HepG2 (cell line): ENCODE measurements around the gene PAPSS1. TPM values are rescaled to one million over a fixed set of nuclear protein-coding genes. Genes with fewer than 3 reads are reported as not detected.

ENCODE experiments used
- ATF5 ChIP-seq: sonication (generic); formaldehyde crosslinking; IDR thresholded peaks from 2 replicates; pipeline ENCODE4 v1.4.0; 2020; ENCODE audit warnings: mild to moderate bottlenecking, low read depth, missing genetic modification reagents
- CREB3 ChIP-seq: sonication (generic); formaldehyde crosslinking; IDR thresholded peaks from 2 replicates; pipeline ENCODE4 v1.5.0; 2020; ENCODE audit warnings: missing genetic modification reagents
- CREM ChIP-seq, 2 experiments: sonication (generic) in 1 of 2; formaldehyde crosslinking in 1 of 2; IDR thresholded peaks; 2 replicates each; pipeline versions ENCODE4 v1.4.0 to v1.6.1; 2016 to 2020; ENCODE audit warnings: antibody characterized with exemption in 1 of 2, mild to moderate bottlenecking in 1 of 2, missing genetic modification reagents in 1 of 2
- ELF1 ChIP-seq: sonication (generic); formaldehyde crosslinking; IDR thresholded peaks from 2 replicates; pipeline ENCODE4 v1.4.0; 2020; ENCODE audit warnings: missing genetic modification reagents
- HNRNPL ChIP-seq: fragments of 200-400 bp; formaldehyde crosslinking; IDR thresholded peaks from 2 replicates; pipeline ENCODE4 v1.6.1; 2017; ENCODE audit warnings: mild to moderate bottlenecking, low read depth, low read length
- SAP130 ChIP-seq: IDR thresholded peaks from 2 replicates; pipeline ENCODE4 v1.6.1; 2016; ENCODE audit warnings: low read depth
- SMAD9 ChIP-seq: sonication (generic); formaldehyde crosslinking; IDR thresholded peaks from 2 replicates; pipeline ENCODE4 v1.5.1; 2020; ENCODE audit warnings: mild to moderate bottlenecking, missing genetic modification reagents
- SP4 ChIP-seq: sonication (generic); formaldehyde crosslinking; IDR thresholded peaks from 2 replicates; pipeline ENCODE4 v1.8.1; 2023; ENCODE audit warnings: mild to moderate bottlenecking, missing genetic modification reagents
- TARDBP ChIP-seq: sonication (generic); formaldehyde crosslinking; IDR thresholded peaks from 2 replicates; pipeline ENCODE4 v1.8.0; 2022; ENCODE audit warnings: mild to moderate bottlenecking, missing genetic modification reagents
- TRIM22 ChIP-seq: fragments of 450-650 bp; IDR thresholded peaks from 2 replicates; pipeline ENCODE4 v1.6.1; 2017
- YEATS2 ChIP-seq: sonication (generic); formaldehyde crosslinking; IDR thresholded peaks from 2 replicates; pipeline ENCODE4 v1.4.0; 2020; ENCODE audit warnings: missing genetic modification reagents, borderline replicate concordance
- ZBTB38 ChIP-seq: sonication (generic); formaldehyde crosslinking; IDR thresholded peaks from 2 replicates; pipeline ENCODE4 v1.5.1; 2020; ENCODE audit warnings: mild to moderate bottlenecking, missing genetic modification reagents
- ZNF556 ChIP-seq: sonication (generic); formaldehyde crosslinking; IDR thresholded peaks from 2 replicates; pipeline ENCODE4 v1.4.0; 2020; ENCODE audit warnings: mild to moderate bottlenecking, missing genetic modification reagents, borderline replicate concordance
- ZNF691 ChIP-seq: sonication (generic); formaldehyde crosslinking; IDR thresholded peaks from 2 replicates; pipeline ENCODE4 v1.4.0; 2020; ENCODE audit warnings: missing genetic modification reagents, low read depth, mild to moderate bottlenecking, borderline replicate concordance
- ZNF775 ChIP-seq: sonication (generic); formaldehyde crosslinking; IDR thresholded peaks from 2 replicates; pipeline ENCODE4 v1.4.0; 2020; ENCODE audit warnings: missing genetic modification reagents, mild to moderate bottlenecking, moderate library complexity, borderline replicate concordance
- polyA plus RNA-seq, 8 experiments: library from polyadenylated mRNA; depleted of rRNA in 3 of 8; stranded (reverse) in 7 of 8; unstranded in 1 of 8; fragments of >200 nt; fragmentation: Illumina TruSeq in 4 of 8; extraction: Trizol in 4 of 8; gene quantifications; 2 replicates each; pipeline versions ENCODE4 v1.2.1 to v1.2.3, GENCODE V29; 2011 to 2016; ENCODE audit warnings: low read depth in 4 of 8, missing spikeins in 1 of 8, mixed read lengths in 1 of 8; ENCODE audit not compliant: insufficient read depth in 1 of 8
- total RNA-seq, 5 experiments: library from RNA; depleted of rRNA; stranded (reverse); fragments of >200 nt; fragmentation: Illumina TruSeq; extraction: Trizol; gene quantifications; 2 replicates each; pipeline ENCODE4 v1.2.3, GENCODE V29; 2016; ENCODE audit warnings: low read depth in 1 of 5
- TF ChIP-seq, protein P1 (sequence below): sonication (generic); formaldehyde crosslinking; conservative IDR thresholded peaks from 2 replicates; pipeline ENCODE4 v1.8.0; 2022; ENCODE audit warnings: low read depth, missing genetic modification reagents
- TF ChIP-seq, protein P2 (sequence below): sonication (generic); formaldehyde crosslinking; IDR thresholded peaks from 2 replicates; pipeline ENCODE4 v1.9.0; 2022; ENCODE audit warnings: missing genetic modification reagents, mild to moderate bottlenecking, borderline replicate concordance
- TF ChIP-seq, protein P3 (sequence below): sonication (generic); formaldehyde crosslinking; IDR thresholded peaks from 2 replicates; pipeline ENCODE4 v1.5.0; 2020; ENCODE audit warnings: mild to moderate bottlenecking, missing genetic modification reagents

The PAPSS1 gene
- total and polyA plus RNA-seq, 2 of the 13 experiments (the other 11 are each of a cell fraction or from before 2014, with no cell fraction given), result 105 to 126 TPM

DNA sequence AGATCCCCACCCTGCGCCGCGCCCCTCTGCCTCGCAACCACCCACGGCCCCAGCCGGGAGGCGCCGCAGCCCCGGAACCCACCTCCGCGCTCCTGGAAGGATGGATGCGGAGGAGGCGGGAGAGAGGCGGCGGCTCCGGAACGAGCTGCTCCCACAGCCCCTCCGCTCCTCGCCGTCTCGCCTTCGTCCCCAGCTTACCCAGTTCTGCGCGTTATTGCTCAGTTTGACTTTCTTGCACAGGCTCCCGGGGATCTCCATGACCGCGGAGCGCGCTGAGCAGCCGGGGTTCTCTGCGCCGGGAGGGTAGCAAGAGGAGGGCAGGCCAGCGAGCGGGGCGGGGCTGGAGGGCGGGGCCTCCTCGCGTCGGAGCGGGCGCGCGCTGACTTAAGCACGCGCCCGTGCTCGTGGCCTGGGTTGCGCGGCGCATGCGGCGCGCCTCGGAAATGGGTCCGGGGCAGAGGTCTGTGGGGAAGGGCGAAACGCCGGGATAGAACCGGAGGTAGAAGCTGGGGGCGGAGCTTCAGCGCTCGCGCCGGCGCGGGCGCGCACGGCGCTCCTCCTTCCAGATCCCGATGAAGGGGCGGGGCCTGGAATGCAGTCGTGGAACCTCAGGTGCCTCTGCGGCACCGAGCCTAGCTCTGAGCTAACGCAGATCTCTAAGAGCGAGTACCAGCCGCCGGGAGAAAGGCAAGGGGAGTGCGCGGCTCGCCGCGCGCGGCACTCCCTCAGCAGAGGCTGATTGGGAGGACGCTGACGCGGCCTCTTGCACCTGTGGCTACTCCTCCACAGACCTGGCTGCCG is at the start of gene PAPSS1 (continued):
- TF ChIP-seq ATF5 (CRISPR knock-in tag) (peak; percentile 52; the same call in 1 of the 2 replicates), CREM (IDR thresholded peaks at IDR 0.05) (0 out of 2 replicates have a peak, but pooled peaks have one; percentile 25), CREM (CRISPR knock-in tag; IDR thresholded peaks at IDR 0.05) (no peak), ZBTB38 (peak; percentile 44; the same call in 1 of the 2 replicates), CREB3 (no peak), SMAD9 (CRISPR knock-in tag) (no peak), SAP130 (CRISPR knock-in tag) (peak; percentile 76), YEATS2 (0 out of 2 replicates have a peak, but pooled peaks have one; percentile 57), HNRNPL (0 out of 2 replicates have a peak, but pooled peaks have one; percentile 36), ZNF556 (CRISPR knock-in tag) (0 out of 2 replicates have a peak, but pooled peaks have one; percentile 49), ZNF691 (CRISPR knock-in tag) (0 out of 2 replicates have a peak, but pooled peaks have one; percentile 72), ELF1 (no peak), ZNF775 (CRISPR knock-in tag) (no peak), TRIM22 (no peak), TARDBP (CRISPR knock-in tag) (peak; percentile 32; the same call in 1 of the 2 replicates), SP4 (CRISPR knock-in tag) (peak; percentile 93)
- TF ChIP-seq, protein P1, sequence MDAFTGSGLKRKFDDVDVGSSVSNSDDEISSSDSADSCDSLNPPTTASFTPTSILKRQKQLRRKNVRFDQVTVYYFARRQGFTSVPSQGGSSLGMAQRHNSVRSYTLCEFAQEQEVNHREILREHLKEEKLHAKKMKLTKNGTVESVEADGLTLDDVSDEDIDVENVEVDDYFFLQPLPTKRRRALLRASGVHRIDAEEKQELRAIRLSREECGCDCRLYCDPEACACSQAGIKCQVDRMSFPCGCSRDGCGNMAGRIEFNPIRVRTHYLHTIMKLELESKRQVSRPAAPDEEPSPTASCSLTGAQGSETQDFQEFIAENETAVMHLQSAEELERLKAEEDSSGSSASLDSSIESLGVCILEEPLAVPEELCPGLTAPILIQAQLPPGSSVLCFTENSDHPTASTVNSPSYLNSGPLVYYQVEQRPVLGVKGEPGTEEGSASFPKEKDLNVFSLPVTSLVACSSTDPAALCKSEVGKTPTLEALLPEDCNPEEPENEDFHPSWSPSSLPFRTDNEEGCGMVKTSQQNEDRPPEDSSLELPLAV, result no peak
- TF ChIP-seq, protein P2, sequence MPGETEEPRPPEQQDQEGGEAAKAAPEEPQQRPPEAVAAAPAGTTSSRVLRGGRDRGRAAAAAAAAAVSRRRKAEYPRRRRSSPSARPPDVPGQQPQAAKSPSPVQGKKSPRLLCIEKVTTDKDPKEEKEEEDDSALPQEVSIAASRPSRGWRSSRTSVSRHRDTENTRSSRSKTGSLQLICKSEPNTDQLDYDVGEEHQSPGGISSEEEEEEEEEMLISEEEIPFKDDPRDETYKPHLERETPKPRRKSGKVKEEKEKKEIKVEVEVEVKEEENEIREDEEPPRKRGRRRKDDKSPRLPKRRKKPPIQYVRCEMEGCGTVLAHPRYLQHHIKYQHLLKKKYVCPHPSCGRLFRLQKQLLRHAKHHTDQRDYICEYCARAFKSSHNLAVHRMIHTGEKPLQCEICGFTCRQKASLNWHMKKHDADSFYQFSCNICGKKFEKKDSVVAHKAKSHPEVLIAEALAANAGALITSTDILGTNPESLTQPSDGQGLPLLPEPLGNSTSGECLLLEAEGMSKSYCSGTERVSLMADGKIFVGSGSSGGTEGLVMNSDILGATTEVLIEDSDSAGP, result peak; percentile 86
- TF ChIP-seq, protein P3, sequence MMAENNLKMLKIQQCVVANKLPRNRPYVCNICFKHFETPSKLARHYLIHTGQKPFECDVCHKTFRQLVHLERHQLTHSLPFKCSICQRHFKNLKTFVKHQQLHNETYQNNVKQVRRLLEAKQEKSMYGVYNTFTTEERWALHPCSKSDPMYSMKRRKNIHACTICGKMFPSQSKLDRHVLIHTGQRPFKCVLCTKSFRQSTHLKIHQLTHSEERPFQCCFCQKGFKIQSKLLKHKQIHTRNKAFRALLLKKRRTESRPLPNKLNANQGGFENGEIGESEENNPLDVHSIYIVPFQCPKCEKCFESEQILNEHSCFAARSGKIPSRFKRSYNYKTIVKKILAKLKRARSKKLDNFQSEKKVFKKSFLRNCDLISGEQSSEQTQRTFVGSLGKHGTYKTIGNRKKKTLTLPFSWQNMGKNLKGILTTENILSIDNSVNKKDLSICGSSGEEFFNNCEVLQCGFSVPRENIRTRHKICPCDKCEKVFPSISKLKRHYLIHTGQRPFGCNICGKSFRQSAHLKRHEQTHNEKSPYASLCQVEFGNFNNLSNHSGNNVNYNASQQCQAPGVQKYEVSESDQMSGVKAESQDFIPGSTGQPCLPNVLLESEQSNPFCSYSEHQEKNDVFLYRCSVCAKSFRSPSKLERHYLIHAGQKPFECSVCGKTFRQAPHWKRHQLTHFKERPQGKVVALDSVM (CRISPR knock-in tag), result peak; percentile 64
